ENCODE results near the gene GUCY2D.

- TF ChIP-seq CTCF (IDR thresholded peaks at IDR 0.05) (no peak), POLR2A (IDR thresholded peaks at IDR 0.05) (no peak), EP300 (IDR thresholded peaks at IDR 0.05) (no peak), POLR2AphosphoS5 (IDR thresholded peaks at IDR 0.05) (no peak)
Observed at GRCh38 chr17:8038954-8039610, 36.7 kb downstream of the GUCY2D start, which contains the start of gene ALOX15B.

All from sigmoid colon (tissue), 4 donors.